ENCODE results near the gene MPHOSPH10. TPM values are rescaled to one million over a fixed set of nuclear protein-coding genes. Genes with fewer than 3 reads are reported as not detected.
"Not testable (repeated sequence)": the region's sequence is repeated elsewhere in the genome, so short reads cannot be mapped to it uniquely, and the experiment has no call there.

Gene MPHOSPH10
- total and polyA plus RNA-seq, 2 donors (not counting 3 experiments of a cell fraction or from before 2014, with no cell fraction given) = 4.4 to 38.8 TPM

DNA sequence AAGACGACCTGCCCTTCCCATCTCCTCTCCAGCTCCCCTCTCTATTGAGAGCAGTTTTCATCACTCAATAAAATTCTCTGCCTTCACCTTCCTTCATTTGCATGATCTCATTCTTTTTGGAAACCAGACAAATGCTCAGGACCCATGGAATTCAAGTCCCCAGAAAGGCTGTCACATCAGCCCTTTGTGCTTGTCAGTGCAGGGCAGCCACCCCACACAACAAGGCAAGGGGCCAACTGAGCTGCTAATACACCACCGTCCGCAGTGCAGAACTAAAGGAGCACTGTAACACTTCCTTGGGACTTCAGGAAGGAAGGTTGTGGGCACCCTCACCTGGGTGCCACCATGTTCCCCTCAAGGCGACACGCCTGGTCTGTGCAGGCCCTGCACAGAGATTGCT, 26.6 kb upstream of the MPHOSPH10 start:
- Histone ChIP-seq H3K79me2 (ENCODE audit: control insufficient read depth, insufficient read depth, low read length) (no peaks in the 10 kb centered on the region), H3K4me2 (ENCODE audit: insufficient read depth, low read length) (no peak overlapping the region), H3K9me1 (replicated peaks; ENCODE audit: control insufficient read depth, extremely low read depth, insufficient read depth, low read length) (no peaks in the 10 kb centered on the region), H2AFZ (ENCODE audit: low read depth, low read length) (no peak overlapping the region), H3K9ac (replicated peaks; ENCODE audit: extremely low read depth, insufficient read depth, low read length) (no peak overlapping the region), H3K27ac (ENCODE audit: insufficient read depth, low read depth, low read length) (no peak overlapping the region), H3K4me1 (ENCODE audit: control insufficient read depth, extremely low read depth, insufficient read depth, low read length) (no peaks in the 10 kb centered on the region), H4K20me1 (replicated peaks; ENCODE audit: control insufficient read depth, extremely low read depth, insufficient read depth, low read length) (no peaks in the 10 kb centered on the region), H3K27me3 (ENCODE audit: control insufficient read depth in 2 of 2, insufficient read depth in 2 of 2, low read length in 2 of 2) (no peaks in the 10 kb centered on the region), H3K9me3 (replicated peaks; ENCODE audit: control insufficient read depth, insufficient read depth, low read length) (no peaks in the 10 kb centered on the region), H3K36me3 (ENCODE audit: control insufficient read depth in 2 of 2, extremely low read depth in 1 of 2, insufficient read depth in 2 of 2, low read length in 2 of 2) (no peaks in the 10 kb centered on the region), H3K4me3 (replicated peaks in 1 of 3; ENCODE audit: insufficient read depth in 1 of 3, low read depth in 1 of 3, low read length in 3 of 3) (no peak overlapping the region)
- CTCF ChIA-PET = no interaction called here
- POLR2A ChIA-PET = no interaction called here
- intact Hi-C loops (cut with micrococcal nuclease) = loop anchor here (5.0 kb wide), 1 partner anchor 1082 kb away; no protein-coding TSS in a partner anchor
- FAIRE-seq (no peak), DNase-seq (ENCODE audit: low read depth, low spot score) (no peak)
- TF ChIP-seq EZH2 (IDR thresholded peaks at IDR 0.05; ENCODE audit: borderline replicate concordance, low read depth, low read length, severe bottlenecking) (no peak), POLR2AphosphoS5 (IDR thresholded peaks at IDR 0.05; ENCODE audit: insufficient read depth, low read depth, low read length) (no peak), JUN (IDR thresholded peaks at IDR 0.05; ENCODE audit: borderline replicate concordance, insufficient read depth, insufficient read length, low read depth) (no peak), MYC (IDR thresholded peaks at IDR 0.05; ENCODE audit: low read depth, low read length) (no peak), FOS (IDR thresholded peaks at IDR 0.05; ENCODE audit: borderline replicate concordance, insufficient read depth, low read length) (no peak), POLR2A (IDR thresholded peaks at IDR 0.05; ENCODE audit: low read depth, low read length) (no peak), GATA2 (IDR thresholded peaks at IDR 0.05; ENCODE audit: insufficient read depth, insufficient read length, low read depth, low read length) (no peak)
- TF ChIP-seq, protein P1, sequence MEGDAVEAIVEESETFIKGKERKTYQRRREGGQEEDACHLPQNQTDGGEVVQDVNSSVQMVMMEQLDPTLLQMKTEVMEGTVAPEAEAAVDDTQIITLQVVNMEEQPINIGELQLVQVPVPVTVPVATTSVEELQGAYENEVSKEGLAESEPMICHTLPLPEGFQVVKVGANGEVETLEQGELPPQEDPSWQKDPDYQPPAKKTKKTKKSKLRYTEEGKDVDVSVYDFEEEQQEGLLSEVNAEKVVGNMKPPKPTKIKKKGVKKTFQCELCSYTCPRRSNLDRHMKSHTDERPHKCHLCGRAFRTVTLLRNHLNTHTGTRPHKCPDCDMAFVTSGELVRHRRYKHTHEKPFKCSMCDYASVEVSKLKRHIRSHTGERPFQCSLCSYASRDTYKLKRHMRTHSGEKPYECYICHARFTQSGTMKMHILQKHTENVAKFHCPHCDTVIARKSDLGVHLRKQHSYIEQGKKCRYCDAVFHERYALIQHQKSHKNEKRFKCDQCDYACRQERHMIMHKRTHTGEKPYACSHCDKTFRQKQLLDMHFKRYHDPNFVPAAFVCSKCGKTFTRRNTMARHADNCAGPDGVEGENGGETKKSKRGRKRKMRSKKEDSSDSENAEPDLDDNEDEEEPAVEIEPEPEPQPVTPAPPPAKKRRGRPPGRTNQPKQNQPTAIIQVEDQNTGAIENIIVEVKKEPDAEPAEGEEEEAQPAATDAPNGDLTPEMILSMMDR (IDR thresholded peaks at IDR 0.05; ENCODE audit: extremely low read depth in 1 of 2, insufficient read depth in 1 of 2, low read depth in 1 of 2, low read length in 2 of 2) = no peak
- TF ChIP-seq, protein P2, sequence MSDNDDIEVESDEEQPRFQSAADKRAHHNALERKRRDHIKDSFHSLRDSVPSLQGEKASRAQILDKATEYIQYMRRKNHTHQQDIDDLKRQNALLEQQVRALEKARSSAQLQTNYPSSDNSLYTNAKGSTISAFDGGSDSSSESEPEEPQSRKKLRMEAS (IDR thresholded peaks at IDR 0.05; ENCODE audit: insufficient read depth, insufficient read length) = no peak
- dilution Hi-C loops (cut with MboI; ENCODE audit: extremely low pct_ligation_motif_present, low sequenced_read_pairs) = no loop called here
- no TSS peak for BruUV-seq (replicated peaks)

DNA sequence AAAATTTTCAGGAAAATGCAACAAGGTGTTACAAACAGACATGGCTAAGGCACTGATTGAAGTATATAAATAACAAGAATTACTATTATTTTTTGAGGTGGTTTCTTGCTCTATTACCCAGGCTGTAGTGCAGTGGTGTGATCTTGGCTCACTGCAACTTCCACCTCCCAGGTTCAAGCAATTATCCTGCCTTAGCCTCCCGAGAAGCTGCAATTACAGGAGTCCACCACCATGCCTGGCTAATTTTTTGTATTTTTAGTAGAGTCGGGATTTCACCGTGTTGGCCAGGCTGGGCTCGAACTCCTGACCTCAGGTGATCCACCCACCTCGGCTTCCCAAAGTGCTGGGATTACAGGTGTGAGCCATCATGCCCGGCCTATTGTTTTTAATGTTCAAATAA, 24.0 kb upstream of the MPHOSPH10 start:
- intact Hi-C loops (cut with micrococcal nuclease) = not testable (repeated sequence)

More for the DNA sequence above, 24.0 kb upstream of the MPHOSPH10 start:
- H3K9me3 ChIP-seq (replicated peaks; ENCODE audit: control insufficient read depth, insufficient read depth, low read length); H3K27me3 ChIP-seq (ENCODE audit: control insufficient read depth in 2 of 2, insufficient read depth in 2 of 2, low read length in 2 of 2); H3K36me3 ChIP-seq (ENCODE audit: control insufficient read depth in 2 of 2, extremely low read depth in 1 of 2, insufficient read depth in 2 of 2, low read length in 2 of 2); H3K79me2 ChIP-seq (ENCODE audit: control insufficient read depth, insufficient read depth, low read length); FAIRE-seq; H3K9ac ChIP-seq (replicated peaks; ENCODE audit: extremely low read depth, insufficient read depth, low read length); dilution Hi-C loops (cut with MboI; ENCODE audit: extremely low pct_ligation_motif_present, low sequenced_read_pairs); DNase-seq (ENCODE audit: low read depth, low spot score); H3K4me2 ChIP-seq (ENCODE audit: insufficient read depth, low read length); H4K20me1 ChIP-seq (replicated peaks; ENCODE audit: control insufficient read depth, extremely low read depth, insufficient read depth, low read length); BruUV-seq (replicated peaks); POLR2A ChIA-PET; H3K4me3 ChIP-seq (replicated peaks in 1 of 3; ENCODE audit: insufficient read depth in 1 of 3, low read depth in 1 of 3, low read length in 3 of 3); H3K27ac ChIP-seq (ENCODE audit: insufficient read depth, low read depth, low read length); H3K4me1 ChIP-seq (ENCODE audit: control insufficient read depth, extremely low read depth, insufficient read depth, low read length); CTCF ChIA-PET; H2AFZ ChIP-seq (ENCODE audit: low read depth, low read length); H3K9me1 ChIP-seq (replicated peaks; ENCODE audit: control insufficient read depth, extremely low read depth, insufficient read depth, low read length): not testable (repeated sequence)

All from endothelial cell of umbilical vein (primary cell).